MG63 (cell line): ENCODE results near the gene SLC15A5. TPM values are rescaled to one million over a fixed set of nuclear protein-coding genes. Genes with fewer than 3 reads are reported as not detected.

Experiments
- DNase-seq: peaks from one replicate; pipeline ENCODE4 v3.0.0-alpha.2; 2020
- H3K27me3 ChIP-seq: fragments of 250-450 bp; sonication (Bioruptor Pico); 2 replicates; pipeline ENCODE4 v1.5.1; 2020; ENCODE audit warnings: mild to moderate bottlenecking, moderate library complexity
- H3K36me3 ChIP-seq: fragments of 250-450 bp; sonication (Bioruptor Pico); 2 replicates; pipeline ENCODE4 v1.5.1; 2020; ENCODE audit warnings: mild to moderate bottlenecking, moderate library complexity
- H3K4me3 ChIP-seq: fragments of 250-450 bp; sonication (Bioruptor Pico); 2 replicates; pipeline ENCODE4 v1.5.1; 2020; ENCODE audit warnings: mild to moderate bottlenecking, moderate library complexity
- H3K9me3 ChIP-seq: fragments of 250-450 bp; sonication (Bioruptor Pico); 2 replicates; pipeline ENCODE4 v1.5.1; 2020; ENCODE audit warnings: mild to moderate bottlenecking, moderate library complexity
- total RNA-seq: library from RNA; depleted of rRNA; stranded (reverse); fragments of >200 nt; shearing (Covaris generic); gene quantifications from 2 replicates; pipeline ENCODE4 v1.2.3, GENCODE V29; 2014; ENCODE audit warnings: low replicate concordance; rRNA removed

The SLC15A5 gene
- not detected in 2 replicates for total RNA-seq

GRCh38 chr12:16277585-16277984, at the start of gene SLC15A5:
TSS of gene SLC15A5 (minus strand) at chr12:16277685. CDS start at chr12:16277685, 0 bp downstream.
- H3K27me3 ChIP-seq = no peaks in the 10 kb centered on the region
- no peaks in the 10 kb centered on the region for H3K36me3 ChIP-seq
- DNase-seq = no peak
- no peak within 1 kb of the TSS for H3K4me3 ChIP-seq
- H3K9me3 ChIP-seq = no peaks in the 10 kb centered on the region

GRCh38 chr12:16325426-16325825, 47.9 kb upstream of the SLC15A5 start:
- no peaks in the 10 kb centered on the region for H3K27me3 ChIP-seq
- H3K36me3 ChIP-seq = no peaks in the 10 kb centered on the region
- DNase-seq = no peak
- H3K9me3 ChIP-seq = peaks cover 6% of the 10 kb centered on the region
- H3K4me3 ChIP-seq = no peak overlapping the region

- DNase-seq = no peak
- Histone ChIP-seq H3K9me3 (peaks cover 6% of the 10 kb centered on the region), H3K27me3 (no peaks in the 10 kb centered on the region)
These were observed 47.3 kb upstream of the SLC15A5 start for GRCh38 chr12:16324772-16325171.

GRCh38 chr12:16324272-16324671, 46.8 kb upstream of the SLC15A5 start:
- H3K4me3 ChIP-seq = no peak overlapping the region
- peaks cover 6% of the 10 kb centered on the region for H3K9me3 ChIP-seq
- DNase-seq = no peak

More at GRCh38 chr12:16324772-16325171, 47.3 kb upstream of the SLC15A5 start:
- Histone ChIP-seq H3K36me3 (no peaks in the 10 kb centered on the region), H3K4me3 (no peak overlapping the region)

GRCh38 chr12:16323638-16324037, 46.2 kb upstream of the SLC15A5 start:
- H3K27me3 ChIP-seq = no peaks in the 10 kb centered on the region
- no peak overlapping the region for H3K4me3 ChIP-seq
- H3K9me3 ChIP-seq = peaks cover 6% of the 10 kb centered on the region
- H3K36me3 ChIP-seq = no peaks in the 10 kb centered on the region
- DNase-seq = no peak

More at GRCh38 chr12:16324272-16324671, 46.8 kb upstream of the SLC15A5 start:
- Histone ChIP-seq H3K27me3 (no peaks in the 10 kb centered on the region), H3K36me3 (no peaks in the 10 kb centered on the region)

GRCh38 chr12:16323010-16323409, 45.5 kb upstream of the SLC15A5 start:
- H3K27me3 ChIP-seq = no peaks in the 10 kb centered on the region
- H3K36me3 ChIP-seq = no peaks in the 10 kb centered on the region
- DNase-seq = no peak
- peaks cover 2% of the 10 kb centered on the region for H3K9me3 ChIP-seq
- no peak overlapping the region for H3K4me3 ChIP-seq

GRCh38 chr12:16310934-16311333, 33.4 kb upstream of the SLC15A5 start:
- Histone ChIP-seq H3K9me3 (peaks cover 7% of the 10 kb centered on the region), H3K36me3 (no peaks in the 10 kb centered on the region), H3K4me3 (no peak overlapping the region), H3K27me3 (no peaks in the 10 kb centered on the region)
- DNase-seq = no peak

GRCh38 chr12:16307856-16308475, 30.5 kb upstream of the SLC15A5 start:
- Histone ChIP-seq H3K4me3 (no peak overlapping the region), H3K9me3 (peaks cover 7% of the 10 kb centered on the region), H3K27me3 (no peaks in the 10 kb centered on the region), H3K36me3 (no peaks in the 10 kb centered on the region)
- no peak for DNase-seq

- DNase-seq = no peak
- Histone ChIP-seq H3K36me3 (no peaks in the 10 kb centered on the region), H3K27me3 (no peaks in the 10 kb centered on the region), H3K4me3 (no peak overlapping the region), H3K9me3 (peaks cover 4% of the 10 kb centered on the region)
These were observed 26.5 kb upstream of the SLC15A5 start for GRCh38 chr12:16303939-16304338.

- DNase-seq = no peak
- no peaks in the 10 kb centered on the region for H3K27me3 ChIP-seq
- H3K4me3 ChIP-seq = no peak overlapping the region
- H3K36me3 ChIP-seq = no peaks in the 10 kb centered on the region
- H3K9me3 ChIP-seq = no peaks in the 10 kb centered on the region
These were observed 23.3 kb upstream of the SLC15A5 start for GRCh38 chr12:16300736-16301135.

- H3K9me3 ChIP-seq = no peaks in the 10 kb centered on the region
- no peak overlapping the region for H3K4me3 ChIP-seq
- H3K36me3 ChIP-seq = no peaks in the 10 kb centered on the region
- no peaks in the 10 kb centered on the region for H3K27me3 ChIP-seq
- DNase-seq = no peak
These were observed 22.6 kb upstream of the SLC15A5 start for GRCh38 chr12:16300122-16300521.

GRCh38 chr12:16299403-16299802, 21.9 kb upstream of the SLC15A5 start:
- H3K9me3 ChIP-seq = no peaks in the 10 kb centered on the region
- H3K27me3 ChIP-seq = no peaks in the 10 kb centered on the region
- H3K36me3 ChIP-seq = no peaks in the 10 kb centered on the region
- peak; percentile 23 for DNase-seq
- H3K4me3 ChIP-seq = no peak overlapping the region

GRCh38 chr12:16297521-16297920, 20.0 kb upstream of the SLC15A5 start:
- Histone ChIP-seq H3K27me3 (no peaks in the 10 kb centered on the region), H3K36me3 (no peaks in the 10 kb centered on the region), H3K9me3 (no peaks in the 10 kb centered on the region), H3K4me3 (no peak overlapping the region)
- DNase-seq = no peak

- Histone ChIP-seq H3K27me3 (no peaks in the 10 kb centered on the region; the same call in 1 of the 2 replicates), H3K4me3 (no peak overlapping the region), H3K9me3 (no peaks in the 10 kb centered on the region), H3K36me3 (no peaks in the 10 kb centered on the region)
- DNase-seq = no peak
These were observed 17.0 kb upstream of the SLC15A5 start for GRCh38 chr12:16294376-16294956.

GRCh38 chr12:16291032-16291431, 13.5 kb upstream of the SLC15A5 start:
- 0 out of 2 replicates have a peak, but pooled peaks cover 2% of the 10 kb centered on the region for H3K9me3 ChIP-seq
- no peak for DNase-seq
- H3K27me3 ChIP-seq = peaks cover 2% of the 10 kb centered on the region; the same call in 1 of the 2 replicates
- H3K36me3 ChIP-seq = no peaks in the 10 kb centered on the region
- no peak overlapping the region for H3K4me3 ChIP-seq

GRCh38 chr12:16285586-16285985, 8.1 kb upstream of the SLC15A5 start:
- H3K36me3 ChIP-seq = no peaks in the 10 kb centered on the region
- H3K27me3 ChIP-seq = peaks cover 2% of the 10 kb centered on the region; the same call in 1 of the 2 replicates
- H3K9me3 ChIP-seq = 0 out of 2 replicates have a peak, but pooled peaks cover 2% of the 10 kb centered on the region
- H3K4me3 ChIP-seq = no peak overlapping the region
- DNase-seq = no peak

GRCh38 chr12:16282978-16283377, 5.5 kb upstream of the SLC15A5 start:
- no peak for DNase-seq
- H3K27me3 ChIP-seq = no peaks in the 10 kb centered on the region
- no peaks in the 10 kb centered on the region for H3K36me3 ChIP-seq
- H3K9me3 ChIP-seq = 0 out of 2 replicates have a peak, but pooled peaks cover 2% of the 10 kb centered on the region
- H3K4me3 ChIP-seq = no peak overlapping the region

GRCh38 chr12:16282081-16282480, 4.6 kb upstream of the SLC15A5 start:
- no peak for DNase-seq

More at GRCh38 chr12:16282081-16282480, 4.6 kb upstream of the SLC15A5 start:
- Histone ChIP-seq H3K36me3 (no peaks in the 10 kb centered on the region), H3K27me3 (no peaks in the 10 kb centered on the region), H3K4me3 (no peak overlapping the region), H3K9me3 (0 out of 2 replicates have a peak, but pooled peaks cover 2% of the 10 kb centered on the region)
